ENCODE results near the gene ATP1B1.
A peak's percentile ranks its signal among the peaks of the same experiment; 100 is the strongest.

ATP1B1 gene

GRCh38 chr1:169106095-169106920 lies at the start of gene ATP1B1:
ATP1B1 (plus strand) TSS chr1:169106690; CDS start chr1:169106830, 140 bp downstream.
- DNase-seq, result peak; percentile 84

GRCh38 chr1:169059421-169059820 lies 47.1 kb upstream of the ATP1B1 start:
- no peak for DNase-seq

- DNase-seq, result no peak
These were observed 46.3 kb upstream of the ATP1B1 start for GRCh38 chr1:169060043-169060722.

- DNase-seq, result no peak
These were observed 45.4 kb upstream of the ATP1B1 start for GRCh38 chr1:169060919-169061639.

GRCh38 chr1:169062152-169062551 lies 44.3 kb upstream of the ATP1B1 start:
- no peak for DNase-seq

- DNase-seq, result no peak
These were observed 42.4 kb upstream of the ATP1B1 start for GRCh38 chr1:169064103-169064502.

GRCh38 chr1:169070547-169070946 lies 35.9 kb upstream of the ATP1B1 start:
- DNase-seq, result no peak

- DNase-seq, result no peak
These were observed 35.5 kb upstream of the ATP1B1 start for GRCh38 chr1:169070958-169071357.

- DNase-seq, result no peak
These were observed 33.4 kb upstream of the ATP1B1 start for GRCh38 chr1:169072945-169073725.

- DNase-seq, result no peak
These were observed 28.2 kb upstream of the ATP1B1 start for GRCh38 chr1:169078163-169078883.

GRCh38 chr1:169081503-169082123 lies 24.9 kb upstream of the ATP1B1 start:
- no peak for DNase-seq

- DNase-seq, result no peak
These were observed 20.6 kb upstream of the ATP1B1 start for GRCh38 chr1:169085911-169086310.

- peak; percentile 13 for DNase-seq
These were observed 19.7 kb upstream of the ATP1B1 start for GRCh38 chr1:169086603-169087455.

- no peak for DNase-seq
These were observed 18.6 kb upstream of the ATP1B1 start for GRCh38 chr1:169087876-169088275.

- DNase-seq, result no peak
These were observed 16.7 kb upstream of the ATP1B1 start for GRCh38 chr1:169089776-169090175.

- DNase-seq, result no peak
These were observed 16.1 kb upstream of the ATP1B1 start for GRCh38 chr1:169090308-169090899.

- no peak for DNase-seq
These were observed 15.6 kb upstream of the ATP1B1 start for GRCh38 chr1:169090900-169091311.

- no peak for DNase-seq
These were observed 15.0 kb upstream of the ATP1B1 start for GRCh38 chr1:169091480-169091941.

- DNase-seq, result no peak
These were observed 14.1 kb upstream of the ATP1B1 start for GRCh38 chr1:169092399-169092798.

Measured in NCI-H1694 (cell line).